Mucosa of rectum (tissue), 2 donors: Measurements from ENCODE around the gene BSND.

ENCODE experiments used
- H3K27ac ChIP-seq, 2 donors: one replicate each; pipeline ENCODE4 v1.7.0; 2013; ENCODE audit warnings: inconsistent platforms in 2 of 2, low read depth in 2 of 2, low read length in 2 of 2
- H3K27me3 ChIP-seq, 2 donors: one replicate each; pipeline ENCODE4 v1.7.0; 2013; ENCODE audit warnings: low read length in 2 of 2; ENCODE audit not compliant: control insufficient read depth in 2 of 2, insufficient read depth in 2 of 2
- H3K36me3 ChIP-seq, 2 donors: one replicate each; pipeline ENCODE4 v1.7.0; 2013; ENCODE audit warnings: low read length in 2 of 2; ENCODE audit not compliant: control insufficient read depth in 2 of 2, insufficient read depth in 2 of 2
- H3K4me1 ChIP-seq, 2 donors: one replicate each; pipeline ENCODE4 v1.7.0; 2013; ENCODE audit warnings: low read length in 2 of 2, mild to moderate bottlenecking in 1 of 2; ENCODE audit not compliant: control insufficient read depth in 2 of 2, insufficient read depth in 2 of 2
- H3K4me3 ChIP-seq, 2 donors: one replicate each; pipeline ENCODE4 v1.7.0; 2013; ENCODE audit warnings: low read length in 2 of 2
- H3K9ac ChIP-seq, 2 donors: one replicate each; pipeline ENCODE4 v1.7.0; 2013; ENCODE audit warnings: low read length in 2 of 2, low read depth in 1 of 2, mild to moderate bottlenecking in 1 of 2
- H3K9me3 ChIP-seq, 2 donors: one replicate each; pipeline ENCODE4 v1.7.0; 2013; ENCODE audit warnings: low read length in 2 of 2; ENCODE audit not compliant: control insufficient read depth in 2 of 2
- donor health status: healthy.
- donor health status: Normal muscosa, but diverticular disease.

BSND gene

GRCh38 chr1:55037733-55038551, 39.2 kb downstream of the BSND start:
- Histone ChIP-seq H3K27ac (no peak overlapping the region), H3K4me1 (peaks cover 3 to 4% of the 10 kb centered on the region in 2 donors), H3K9ac (no peak overlapping the region), H3K27me3 (peaks cover 0 to 28% of the 10 kb centered on the region in 2 donors), H3K4me3 (no peak overlapping the region), H3K36me3 (no peaks in the 10 kb centered on the region), H3K9me3 (no peaks in the 10 kb centered on the region)

- Histone ChIP-seq H3K4me1 (peaks cover 3 to 4% of the 10 kb centered on the region in 2 donors), H3K9me3 (no peaks in the 10 kb centered on the region), H3K27me3 (peaks cover 0 to 28% of the 10 kb centered on the region in 2 donors), H3K9ac (no peak overlapping the region), H3K36me3 (no peaks in the 10 kb centered on the region), H3K27ac (no peak overlapping the region), H3K4me3 (no peak overlapping the region)
Observed at GRCh38 chr1:55038552-55038838, 39.8 kb downstream of the BSND start.

- Histone ChIP-seq H3K4me3 (peak overlapping the region in 1 of 2 donors; percentile 55), H3K4me1 (peaks cover 3 to 4% of the 10 kb centered on the region in 2 donors), H3K27me3 (peaks cover 0 to 23% of the 10 kb centered on the region in 2 donors), H3K36me3 (no peaks in the 10 kb centered on the region), H3K27ac (no peak overlapping the region), H3K9ac (no peak overlapping the region), H3K9me3 (no peaks in the 10 kb centered on the region)
Observed at GRCh38 chr1:55038974-55039341, 40.2 kb downstream of the BSND start.

- Histone ChIP-seq H3K27me3 (peaks cover 0 to 23% of the 10 kb centered on the region in 2 donors), H3K27ac (no peak within 1 kb of the TSS), H3K9ac (peak within 1 kb of the TSS in 1 of 2 donors; percentile 36), H3K36me3 (no peaks in the 10 kb centered on the region), H3K9me3 (no peaks in the 10 kb centered on the region), H3K4me1 (peaks cover 3 to 4% of the 10 kb centered on the region in 2 donors), H3K4me3 (peak within 1 kb of the TSS; percentile 54 to 55)
Observed at GRCh38 chr1:55039342-55040082, 40.8 kb downstream of the BSND start, which contains the start of gene PCSK9. Gene PCSK9 (plus strand): TSS chr1:55039548. CDS start chr1:55039838, 290 bp downstream.

GRCh38 chr1:55040083-55040932, 41.6 kb downstream of the BSND start:
- peak overlapping the region in 1 of 2 donors; percentile 36 for H3K9ac ChIP-seq
- no peaks in the 10 kb centered on the region for H3K9me3 ChIP-seq
- H3K4me3 ChIP-seq, result peak overlapping the region; percentile 54 to 55
- H3K27me3 ChIP-seq, result peaks cover 0 to 21% of the 10 kb centered on the region in 2 donors
- H3K4me1 ChIP-seq, result peaks cover 3 to 4% of the 10 kb centered on the region in 2 donors
- H3K27ac ChIP-seq, result no peak overlapping the region
- no peaks in the 10 kb centered on the region for H3K36me3 ChIP-seq

- peaks cover 3 to 4% of the 10 kb centered on the region in 2 donors for H3K4me1 ChIP-seq
- no peak overlapping the region for H3K4me3 ChIP-seq
- no peaks in the 10 kb centered on the region for H3K36me3 ChIP-seq
- H3K27ac ChIP-seq, result no peak overlapping the region
- peaks cover 0 to 21% of the 10 kb centered on the region in 2 donors for H3K27me3 ChIP-seq
- no peak overlapping the region for H3K9ac ChIP-seq
- no peaks in the 10 kb centered on the region for H3K9me3 ChIP-seq
Observed at GRCh38 chr1:55040933-55041494, 42.3 kb downstream of the BSND start.

GRCh38 chr1:55041613-55042012, 42.9 kb downstream of the BSND start:
- Histone ChIP-seq H3K27me3 (peaks cover 0 to 21% of the 10 kb centered on the region in 2 donors), H3K4me3 (no peak overlapping the region), H3K36me3 (no peaks in the 10 kb centered on the region), H3K9me3 (no peaks in the 10 kb centered on the region), H3K27ac (no peak overlapping the region), H3K4me1 (peaks cover 3 to 4% of the 10 kb centered on the region in 2 donors), H3K9ac (no peak overlapping the region)

- no peaks in the 10 kb centered on the region for H3K9me3 ChIP-seq
- no peak overlapping the region for H3K9ac ChIP-seq
- no peak overlapping the region for H3K4me3 ChIP-seq
- peaks cover 0 to 21% of the 10 kb centered on the region in 2 donors for H3K27me3 ChIP-seq
- no peak overlapping the region for H3K27ac ChIP-seq
- H3K36me3 ChIP-seq, result no peaks in the 10 kb centered on the region
- H3K4me1 ChIP-seq, result peaks cover 3 to 4% of the 10 kb centered on the region in 2 donors
Observed at GRCh38 chr1:55043011-55043410, 44.3 kb downstream of the BSND start.

- Histone ChIP-seq H3K9ac (no peak overlapping the region), H3K9me3 (no peaks in the 10 kb centered on the region), H3K27me3 (peaks cover 0 to 14% of the 10 kb centered on the region in 2 donors), H3K4me1 (peaks cover 3 to 4% of the 10 kb centered on the region in 2 donors), H3K36me3 (no peaks in the 10 kb centered on the region), H3K27ac (no peak overlapping the region), H3K4me3 (no peak overlapping the region)
Observed at GRCh38 chr1:55043726-55044125, 45.0 kb downstream of the BSND start.
